Endothelial cell of umbilical vein (primary cell): Measurements from ENCODE around the gene RPAP3. TPM values are rescaled to one million over a fixed set of nuclear protein-coding genes. Genes with fewer than 3 reads are reported as not detected.

Source experiments
- BruUV-seq: library from RNA; stranded (reverse); fragments of 400-500 nt; replicated peaks from 2 replicates; lab custom pipeline; 2021; lab: Mats Ljungman, UMichigan
- CTCF ChIA-PET: fragments of 300-600, 350-600 bp; sonication (Branson Sonifier 250); formaldehyde crosslinking; loops from one replicate; lab custom pipeline; 2021; ENCODE audit warnings: antibody characterized with exemption, inconsistent platforms; lab: Charles Lee
- POLR2A ChIA-PET: fragments of 300-600, 350-600 bp; sonication (Branson Sonifier 250); formaldehyde crosslinking; loops from one replicate; lab custom pipeline; 2021; ENCODE audit warnings: antibody characterized with exemption, inconsistent platforms; lab: Charles Lee
- DNase-seq: peaks from one replicate; pipeline ENCODE4 v3.0.0-alpha.2; 2011; ENCODE audit warnings: low read depth, low spot score
- FAIRE-seq: peaks from 2 replicates; lab custom pipeline; 2011; peaks lifted over from hg19 to GRCh38; lab: Jason Lieb, UNC
- H2AFZ ChIP-seq: 2 replicates; pipeline ENCODE4 v1.6.0; 2012; ENCODE audit warnings: low read depth, low read length, control low read depth, inconsistent platforms
- H3K27ac ChIP-seq: 2 replicates; pipeline ENCODE4 v1.5.1; 2011; ENCODE audit warnings: low read depth, mild to moderate bottlenecking, control low read depth, low read length, moderate library complexity; ENCODE audit not compliant: insufficient read depth
- H3K27me3 ChIP-seq, 2 experiments: 2 replicates each; pipeline versions ENCODE4 v1.6.0 to v1.6.1; 2011; ENCODE audit warnings: low read length in 2 of 2, mixed read lengths in 1 of 2; ENCODE audit not compliant: control insufficient read depth in 2 of 2, insufficient read depth in 2 of 2
- H3K36me3 ChIP-seq, 2 experiments: 2 replicates in 1 of 2; 3 replicates in 1 of 2; pipeline ENCODE4 v1.5.1; 2011; ENCODE audit warnings: low read length in 2 of 2, mild to moderate bottlenecking in 1 of 2, moderate library complexity in 1 of 2; ENCODE audit not compliant: control insufficient read depth in 2 of 2, insufficient read depth in 2 of 2; ENCODE audit errors: extremely low read depth in 1 of 2
- H3K4me1 ChIP-seq: 3 replicates; pipeline ENCODE4 v1.5.1; 2011; ENCODE audit warnings: mild to moderate bottlenecking, low read length; ENCODE audit not compliant: control insufficient read depth, insufficient read depth; ENCODE audit errors: extremely low read depth
- H3K4me2 ChIP-seq: 2 replicates; pipeline ENCODE4 v1.6.1; 2011; ENCODE audit warnings: low read length, control low read depth, mixed read lengths; ENCODE audit not compliant: insufficient read depth
- H3K4me3 ChIP-seq, 3 experiments: fragments of 200-600 bp in 1 of 3; sonication (generic), shearing (Covaris generic) in 1 of 3; replicated peaks in 1 of 3; 2 replicates each; pipeline ENCODE4 v1.5.1; 2011 to 2016; ENCODE audit warnings: control low read depth in 3 of 3, low read length in 3 of 3, mild to moderate bottlenecking in 2 of 3, inconsistent platforms in 1 of 3, low read depth in 1 of 3, moderate library complexity in 1 of 3; ENCODE audit not compliant: insufficient read depth in 1 of 3
- H3K79me2 ChIP-seq: 2 replicates; pipeline ENCODE4 v1.6.0; 2012; ENCODE audit warnings: low read length, inconsistent platforms; ENCODE audit not compliant: control insufficient read depth, insufficient read depth
- H3K9ac ChIP-seq: replicated peaks from 2 replicates; pipeline ENCODE3; 2011; ENCODE audit warnings: low read length, control low read depth; ENCODE audit not compliant: insufficient read depth; ENCODE audit errors: extremely low read depth
- H3K9me1 ChIP-seq: replicated peaks from 3 replicates; pipeline ENCODE4 v1.6.0; 2011; ENCODE audit warnings: mild to moderate bottlenecking, low read length; ENCODE audit not compliant: control insufficient read depth, insufficient read depth; ENCODE audit errors: extremely low read depth
- H3K9me3 ChIP-seq: replicated peaks from 2 replicates; pipeline ENCODE4 v1.5.1; 2012; ENCODE audit warnings: low read length, inconsistent platforms; ENCODE audit not compliant: control insufficient read depth, insufficient read depth
- H4K20me1 ChIP-seq: replicated peaks from 2 replicates; pipeline ENCODE3; 2011; ENCODE audit warnings: mild to moderate bottlenecking, low read length; ENCODE audit not compliant: control insufficient read depth, insufficient read depth; ENCODE audit errors: extremely low read depth
- EZH2 ChIP-seq: IDR thresholded peaks from 2 replicates; pipeline ENCODE4 v1.6.1; 2012; ENCODE audit warnings: borderline replicate concordance, low read depth, mild to moderate bottlenecking, moderate library complexity, low read length, inconsistent platforms; ENCODE audit not compliant: severe bottlenecking
- FOS ChIP-seq: IDR thresholded peaks from 2 replicates; pipeline ENCODE4 v1.6.1; 2011; ENCODE audit warnings: mild to moderate bottlenecking, low read length, moderate library complexity, borderline replicate concordance; ENCODE audit not compliant: insufficient read depth
- GATA2 ChIP-seq: IDR thresholded peaks from 2 replicates; pipeline ENCODE4 v1.7.0; 2011; ENCODE audit warnings: low read depth, mild to moderate bottlenecking, moderate library complexity, mixed read lengths, low read length; ENCODE audit not compliant: insufficient read length, insufficient read depth
- JUN ChIP-seq: IDR thresholded peaks from 2 replicates; pipeline ENCODE4 v1.6.1; 2011; ENCODE audit warnings: borderline replicate concordance, low read depth; ENCODE audit not compliant: insufficient read length, insufficient read depth
- MYC ChIP-seq: IDR thresholded peaks from one replicate; pipeline ENCODE4 v1.6.1; 2011; ENCODE audit warnings: mild to moderate bottlenecking, low read depth, low read length
- POLR2A ChIP-seq: IDR thresholded peaks from 2 replicates; pipeline ENCODE4 v1.6.1; 2012; ENCODE audit warnings: low read depth, mild to moderate bottlenecking, control low read depth, low read length
- POLR2AphosphoS5 ChIP-seq: IDR thresholded peaks from 2 replicates; pipeline ENCODE4 v1.6.1; 2012; ENCODE audit warnings: low read depth, mild to moderate bottlenecking, control low read depth, low read length, moderate library complexity; ENCODE audit not compliant: insufficient read depth
- dilution Hi-C: fragments of 300-500 bp; cut with MboI; formaldehyde crosslinking; loops from one replicate; pipeline ENCODE4 v1.15.0; 2019; ENCODE audit warnings: low sequenced_read_pairs; ENCODE audit not compliant: extremely low pct_ligation_motif_present
- intact Hi-C: fragments of 100-400 bp; cut with micrococcal nuclease; formaldehyde crosslinking; loops from one replicate; pipeline ENCODE4 v1.10.0; 2022
- polyA plus RNA-seq, 4 experiments: library from polyadenylated mRNA; depleted of rRNA in 3 of 4; stranded (reverse) in 3 of 4; unstranded in 1 of 4; fragments of >200 nt; gene quantifications; 2 replicates each; pipeline versions ENCODE4 v1.2.1 to v1.2.3, GENCODE V29; 2011 to 2012; ENCODE audit warnings: missing spikeins in 1 of 4
- total RNA-seq: library from RNA; stranded (reverse); gene quantifications from 2 replicates; pipeline ENCODE4 v1.2.3, GENCODE V29; 2021
- TF ChIP-seq, protein P1 (sequence below), 2 donors: IDR thresholded peaks; 1 replicate in 1 of 2; 2 replicates in 1 of 2; pipeline ENCODE4 v1.5.1; 2011; ENCODE audit warnings: low read length in 2 of 2, mild to moderate bottlenecking in 2 of 2, moderate library complexity in 2 of 2, control low read depth in 1 of 2, inconsistent platforms in 1 of 2, low read depth in 1 of 2; ENCODE audit not compliant: insufficient read depth in 1 of 2; ENCODE audit errors: extremely low read depth in 1 of 2
- TF ChIP-seq, protein P2 (sequence below): IDR thresholded peaks from 2 replicates; pipeline ENCODE4 v1.6.1; 2011; ENCODE audit not compliant: insufficient read depth, insufficient read length

Gene RPAP3
- total and polyA plus RNA-seq, 2 donors (not counting 3 experiments of a cell fraction or from before 2014, with no cell fraction given) = 3.9 to 29.8 TPM

DNA sequence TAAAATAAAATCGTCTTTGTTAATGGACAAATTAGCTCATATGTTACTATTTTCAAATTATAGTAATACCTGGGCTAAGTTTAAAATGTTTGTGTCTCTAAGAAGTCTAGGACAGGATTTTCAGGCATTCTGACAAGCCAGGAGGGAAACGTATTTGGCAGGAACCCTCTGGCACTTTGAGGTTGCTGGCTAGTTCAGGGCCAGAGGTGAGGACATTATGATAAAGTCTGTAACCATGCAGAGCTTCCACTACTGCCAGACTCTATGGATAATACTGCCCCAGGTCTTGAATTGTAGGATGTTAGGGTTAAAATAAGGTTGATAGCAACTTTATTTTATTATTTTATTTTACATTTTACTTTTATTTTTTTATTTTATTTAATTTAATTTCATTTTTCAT is 56.4 kb downstream of the RPAP3 start:
- H3K9ac ChIP-seq = no peak overlapping the region
- H3K4me1 ChIP-seq = no peaks in the 10 kb centered on the region
- H3K79me2 ChIP-seq = no peaks in the 10 kb centered on the region
- H3K9me1 ChIP-seq = no peaks in the 10 kb centered on the region
- no peaks in the 10 kb centered on the region for H3K9me3 ChIP-seq
- no peak overlapping the region for H3K27ac ChIP-seq
- POLR2A ChIA-PET = no interaction called here
- CTCF ChIA-PET = interaction anchor here (0.9 to 2.8 kb wide), 5 partner anchors 12 to 617 kb away, joined by 3 to 13 read pairs (median 4); no protein-coding TSS in a partner anchor
- H2AFZ ChIP-seq = no peak overlapping the region
- no peak overlapping the region for H3K4me3 ChIP-seq
- no peaks in the 10 kb centered on the region for H4K20me1 ChIP-seq
- dilution Hi-C loops (no loop called here), intact Hi-C loops (no loop called here)
- H3K36me3 ChIP-seq = no peaks in the 10 kb centered on the region
- BruUV-seq = no TSS peak
- H3K27me3 ChIP-seq = no peaks in the 10 kb centered on the region
- FAIRE-seq (no peak), DNase-seq (no peak)
- H3K4me2 ChIP-seq = no peak overlapping the region
- TF ChIP-seq POLR2AphosphoS5 (no peak), FOS (no peak), GATA2 (no peak), POLR2A (no peak), JUN (no peak), MYC (no peak), EZH2 (no peak)
- TF ChIP-seq, protein P1, sequence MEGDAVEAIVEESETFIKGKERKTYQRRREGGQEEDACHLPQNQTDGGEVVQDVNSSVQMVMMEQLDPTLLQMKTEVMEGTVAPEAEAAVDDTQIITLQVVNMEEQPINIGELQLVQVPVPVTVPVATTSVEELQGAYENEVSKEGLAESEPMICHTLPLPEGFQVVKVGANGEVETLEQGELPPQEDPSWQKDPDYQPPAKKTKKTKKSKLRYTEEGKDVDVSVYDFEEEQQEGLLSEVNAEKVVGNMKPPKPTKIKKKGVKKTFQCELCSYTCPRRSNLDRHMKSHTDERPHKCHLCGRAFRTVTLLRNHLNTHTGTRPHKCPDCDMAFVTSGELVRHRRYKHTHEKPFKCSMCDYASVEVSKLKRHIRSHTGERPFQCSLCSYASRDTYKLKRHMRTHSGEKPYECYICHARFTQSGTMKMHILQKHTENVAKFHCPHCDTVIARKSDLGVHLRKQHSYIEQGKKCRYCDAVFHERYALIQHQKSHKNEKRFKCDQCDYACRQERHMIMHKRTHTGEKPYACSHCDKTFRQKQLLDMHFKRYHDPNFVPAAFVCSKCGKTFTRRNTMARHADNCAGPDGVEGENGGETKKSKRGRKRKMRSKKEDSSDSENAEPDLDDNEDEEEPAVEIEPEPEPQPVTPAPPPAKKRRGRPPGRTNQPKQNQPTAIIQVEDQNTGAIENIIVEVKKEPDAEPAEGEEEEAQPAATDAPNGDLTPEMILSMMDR (IDR thresholded peaks at IDR 0.05; ENCODE audit: extremely low read depth in 1 of 2, insufficient read depth in 1 of 2, low read depth in 1 of 2, low read length in 2 of 2) = no peak
- TF ChIP-seq, protein P2, sequence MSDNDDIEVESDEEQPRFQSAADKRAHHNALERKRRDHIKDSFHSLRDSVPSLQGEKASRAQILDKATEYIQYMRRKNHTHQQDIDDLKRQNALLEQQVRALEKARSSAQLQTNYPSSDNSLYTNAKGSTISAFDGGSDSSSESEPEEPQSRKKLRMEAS = no peak
